WTC11 (cell line): ENCODE measurements around the gene ACOXL.

Experiments
- ATF6 ChIP-seq: sonication (generic); formaldehyde crosslinking; IDR thresholded peaks from 2 replicates; pipeline ENCODE4 v1.8.1; 2023; ENCODE audit warnings: mild to moderate bottlenecking, missing genetic modification reagents
- CTCF ChIP-seq: fragments of 200-600 bp; IDR thresholded peaks from 2 replicates; pipeline ENCODE4 v1.8.0; 2022; ENCODE audit warnings: antibody characterized with exemption
- KAT7 ChIP-seq: sonication (generic); formaldehyde crosslinking; IDR thresholded peaks from 2 replicates; pipeline ENCODE4 v1.8.1; 2023; ENCODE audit warnings: missing genetic modification reagents, mild to moderate bottlenecking, borderline replicate concordance
- MAX ChIP-seq: sonication (generic); formaldehyde crosslinking; IDR thresholded peaks from 2 replicates; pipeline ENCODE4 v1.8.0; 2022; ENCODE audit warnings: mild to moderate bottlenecking, missing genetic modification reagents
- NR2C2 ChIP-seq: sonication (generic); formaldehyde crosslinking; IDR thresholded peaks from 2 replicates; pipeline ENCODE4 v1.8.0; 2022; ENCODE audit warnings: mild to moderate bottlenecking, missing genetic modification reagents

GRCh38 chr2:110837446-110838409 lies 105.4 kb downstream of the ACOXL start:
- TF ChIP-seq CTCF (no peak), NR2C2 (CRISPR knock-in tag) (no peak), ATF6 (CRISPR knock-in tag) (no peak), KAT7 (CRISPR knock-in tag) (no peak), MAX (CRISPR knock-in tag) (no peak)
